NCI-H146 treated with DMSO at 0.1 percent for 48 hours (cell line): ENCODE results near the gene BUB1.
"Not testable (repeated sequence)": the region's sequence is repeated elsewhere in the genome, so short reads cannot be mapped to it uniquely, and the experiment has no call there.

ENCODE experiments used
- DNase-seq: peaks from one replicate; lab custom pipeline; 2025; ENCODE audit not compliant: unreplicated experiment; lab: John Stamatoyannopoulos, UW

Gene BUB1

GRCh38 chr2:110605057-110605456, 72.8 kb downstream of the BUB1 start:
- not testable (repeated sequence) for DNase-seq

- DNase-seq, result not testable (repeated sequence)
Measured at GRCh38 chr2:110603917-110604591, 73.8 kb downstream of the BUB1 start.

GRCh38 chr2:110602139-110602538, 75.7 kb downstream of the BUB1 start:
- DNase-seq, result not testable (repeated sequence)

- DNase-seq, result not testable (repeated sequence)
Measured at GRCh38 chr2:110591973-110592372, 85.9 kb downstream of the BUB1 start.

- not testable (repeated sequence) for DNase-seq
Measured at GRCh38 chr2:110589677-110590330, 88.1 kb downstream of the BUB1 start.

GRCh38 chr2:110588520-110588919, 89.3 kb downstream of the BUB1 start:
- DNase-seq, result not testable (repeated sequence)
